IPS DF 6.9 (cell line): ENCODE data around the gene MTFP1.
"Not testable (repeated sequence)": the region's sequence is repeated elsewhere in the genome, so short reads cannot be mapped to it uniquely, and the experiment has no call there.

Experiments used
- DNase-seq: peaks from one replicate; pipeline ENCODE4 v3.0.0-alpha.2; 2013; ENCODE audit warnings: low read depth, low spot score
- H3K27ac ChIP-seq: one replicate; pipeline ENCODE4 v1.5.1; 2013; ENCODE audit warnings: low read length, control low read depth
- H3K27me3 ChIP-seq: 2 replicates; pipeline ENCODE4 v1.6.1; 2013; ENCODE audit warnings: mild to moderate bottlenecking, low read length; ENCODE audit not compliant: control insufficient read depth, insufficient read depth
- H3K36me3 ChIP-seq: 2 replicates; pipeline ENCODE4 v1.6.1; 2013; ENCODE audit warnings: low read length; ENCODE audit not compliant: control insufficient read depth, insufficient read depth
- H3K4me1 ChIP-seq: 2 replicates; pipeline ENCODE4 v1.6.1; 2013; ENCODE audit warnings: low read length; ENCODE audit not compliant: control insufficient read depth, insufficient read depth
- H3K4me3 ChIP-seq: 2 replicates; pipeline ENCODE4 v1.5.1; 2013; ENCODE audit warnings: mild to moderate bottlenecking, low read length
- H3K9me3 ChIP-seq: 2 replicates; pipeline ENCODE4 v1.6.1; 2013; ENCODE audit warnings: low read length, inconsistent platforms; ENCODE audit not compliant: control insufficient read depth, insufficient read depth
- WGBS: extraction: QIAGEN DNeasy Blood & Tissue Kit; methylation state at CpG from one replicate; pipeline ENCODE4 v1.1.7; 2013; ENCODE audit warnings: mixed read lengths, missing lambda C conversion rate; ENCODE audit not compliant: insufficient read length, insufficient coverage; 5-methylcytosine and 5-hydroxymethylcytosine counted together

MTFP1 gene

GRCh38 chr22:30436196-30436595 is 10.6 kb downstream of the MTFP1 start:
- H3K27me3 ChIP-seq = no peaks in the 10 kb centered on the region
- H3K9me3 ChIP-seq = no peaks in the 10 kb centered on the region
- no peaks in the 10 kb centered on the region for H3K4me1 ChIP-seq
- WGBS = no CpG with 5 or more reads among the region's 2 CpGs
- no peak overlapping the region for H3K27ac ChIP-seq
- no peaks in the 10 kb centered on the region for H3K36me3 ChIP-seq
- no peak for DNase-seq
- no peak overlapping the region for H3K4me3 ChIP-seq

- Histone ChIP-seq H3K27ac (no peak overlapping the region), H3K36me3 (no peaks in the 10 kb centered on the region), H3K4me1 (no peaks in the 10 kb centered on the region), H3K27me3 (no peaks in the 10 kb centered on the region), H3K9me3 (no peaks in the 10 kb centered on the region), H3K4me3 (no peak overlapping the region)
- DNase-seq = no peak
- WGBS = no CpG with 5 or more reads among the region's 3 CpGs
These were observed 13.0 kb downstream of the MTFP1 start for GRCh38 chr22:30438559-30438958.

GRCh38 chr22:30439226-30439625 is 13.7 kb downstream of the MTFP1 start:
- no peaks in the 10 kb centered on the region for H3K36me3 ChIP-seq
- H3K9me3 ChIP-seq = no peaks in the 10 kb centered on the region
- H3K27ac ChIP-seq = no peak overlapping the region
- H3K4me1 ChIP-seq = no peaks in the 10 kb centered on the region
- H3K27me3 ChIP-seq = no peaks in the 10 kb centered on the region
- H3K4me3 ChIP-seq = no peak overlapping the region
- DNase-seq = no peak
- WGBS = no CpG with 5 or more reads among the region's 4 CpGs

- no peak for DNase-seq
- Histone ChIP-seq H3K27me3 (no peaks in the 10 kb centered on the region), H3K4me3 (no peak overlapping the region), H3K27ac (no peak overlapping the region), H3K36me3 (no peaks in the 10 kb centered on the region), H3K9me3 (no peaks in the 10 kb centered on the region), H3K4me1 (peaks cover 4% of the 10 kb centered on the region)
- WGBS = no CpG with 5 or more reads among the region's 11 CpGs
These were observed 14.3 kb downstream of the MTFP1 start for GRCh38 chr22:30439836-30440235.

GRCh38 chr22:30441088-30441487 is 15.5 kb downstream of the MTFP1 start:
- Histone ChIP-seq H3K4me3 (no peak overlapping the region), H3K36me3 (no peaks in the 10 kb centered on the region), H3K4me1 (peaks cover 6% of the 10 kb centered on the region), H3K9me3 (no peaks in the 10 kb centered on the region), H3K27me3 (no peaks in the 10 kb centered on the region), H3K27ac (no peak overlapping the region)
- no CpG with 5 or more reads among the region's 9 CpGs for whole genome bisulfite sequencing
- no peak for DNase-seq

- Histone ChIP-seq H3K4me1 (peaks cover 6% of the 10 kb centered on the region), H3K27ac (no peak overlapping the region), H3K9me3 (no peaks in the 10 kb centered on the region), H3K4me3 (no peak overlapping the region), H3K27me3 (no peaks in the 10 kb centered on the region), H3K36me3 (no peaks in the 10 kb centered on the region)
- DNase-seq = no peak
- no CpG with 5 or more reads among the region's 11 CpGs for WGBS
These were observed 19.3 kb downstream of the MTFP1 start for GRCh38 chr22:30444632-30445437.

GRCh38 chr22:30445438-30446145 is 20.0 kb downstream of the MTFP1 start:
- H3K4me3 ChIP-seq = no peak overlapping the region
- WGBS = no CpG with 5 or more reads among the region's 5 CpGs
- no peaks in the 10 kb centered on the region for H3K9me3 ChIP-seq

DNA sequence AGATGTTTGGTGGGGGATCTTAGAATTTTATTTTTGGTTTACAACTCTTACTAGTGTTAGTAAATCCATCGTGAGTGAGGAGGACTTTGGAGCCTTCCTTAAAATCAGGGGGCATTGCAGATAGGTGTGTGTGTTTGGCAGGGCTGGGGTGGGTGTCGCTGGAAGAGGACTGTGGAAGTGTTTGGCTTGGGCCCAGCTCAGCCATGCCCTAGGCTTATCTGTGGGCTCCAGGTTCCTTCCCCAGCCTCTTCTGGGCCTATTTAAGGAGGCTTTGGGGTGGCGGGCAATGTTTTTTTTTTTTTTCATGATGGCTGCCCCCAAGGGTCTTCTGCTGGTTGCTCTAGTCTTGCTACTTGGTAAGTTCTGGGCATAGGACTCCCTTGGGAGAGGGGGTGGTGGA is 22.1 kb downstream of the MTFP1 start:
- DNase-seq = no peak
- WGBS = no CpG with 5 or more reads among the region's 3 CpGs
- Histone ChIP-seq H3K9me3 (no peaks in the 10 kb centered on the region), H3K4me3 (no peak overlapping the region), H3K36me3 (no peaks in the 10 kb centered on the region), H3K4me1 (peaks cover 6% of the 10 kb centered on the region), H3K27me3 (no peaks in the 10 kb centered on the region), H3K27ac (no peak overlapping the region)

More at GRCh38 chr22:30445438-30446145, 20.0 kb downstream of the MTFP1 start:
- H3K27me3 ChIP-seq = no peaks in the 10 kb centered on the region
- H3K4me1 ChIP-seq = peaks cover 6% of the 10 kb centered on the region
- DNase-seq = no peak
- no peaks in the 10 kb centered on the region for H3K36me3 ChIP-seq
- no peak overlapping the region for H3K27ac ChIP-seq

- H3K27ac ChIP-seq, H3K36me3 ChIP-seq, H3K9me3 ChIP-seq, H3K4me1 ChIP-seq, DNase-seq, H3K27me3 ChIP-seq, H3K4me3 ChIP-seq: not testable (repeated sequence)
- WGBS = no CpG with 5 or more reads among the region's 9 CpGs
These were observed 25.9 kb downstream of the MTFP1 start for GRCh38 chr22:30451488-30451887.

GRCh38 chr22:30452861-30453260 is 27.3 kb downstream of the MTFP1 start:
- no peaks in the 10 kb centered on the region for H3K4me1 ChIP-seq
- H3K27me3 ChIP-seq = no peaks in the 10 kb centered on the region
- DNase-seq = no peak
- no peak overlapping the region for H3K27ac ChIP-seq
- H3K9me3 ChIP-seq = no peaks in the 10 kb centered on the region
- no peaks in the 10 kb centered on the region for H3K36me3 ChIP-seq
- H3K4me3 ChIP-seq = no peak overlapping the region
- no CpG with 5 or more reads among the region's 6 CpGs for WGBS
